ENCODE measurements around the gene ADAM10. TPM values are rescaled to one million over a fixed set of nuclear protein-coding genes. Genes with fewer than 3 reads are reported as not detected.

The ADAM10 gene
- total and polyA plus RNA-seq, 2 of the 8 experiments (the other 6 are each of a cell fraction or from before 2014, with no cell fraction given), result 46.5 to 163 TPM

- no peak for DNase-seq (ENCODE audit: low read depth in 1 of 2, low spot score in 2 of 2)
- H3K23me2 ChIP-seq (ENCODE audit: low read depth, low read length), result no peaks in the 10 kb centered on the region
- H3K14ac ChIP-seq (ENCODE audit: insufficient read length), result no peak overlapping the region
- H2AFZ ChIP-seq (ENCODE audit: low read length), result no peak overlapping the region
- no peak overlapping the region for H3K18ac ChIP-seq (ENCODE audit: extremely low read depth, low read length)
- no peak overlapping the region for H2BK120ac ChIP-seq (replicated peaks; ENCODE audit: low read depth, low read length)
- no peak overlapping the region for H2BK5ac ChIP-seq (ENCODE audit: low read depth, low read length)
- H3K27me3 ChIP-seq (replicated peaks in 1 of 4; ENCODE audit: control insufficient read depth in 3 of 4, extremely low read depth in 1 of 4, insufficient read depth in 3 of 4, low read length in 3 of 4), result no peaks in the 10 kb centered on the region; a peak in 1 of 7 replicates
- peaks cover 0 to 12% (median 1%) of the 10 kb centered on the region in 4 experiments; a peak in 4 of 7 replicates for H3K4me1 ChIP-seq (replicated peaks in 1 of 4; ENCODE audit: control insufficient read depth in 3 of 4, insufficient read depth in 4 of 4, low read length in 3 of 4)
- no peak for FAIRE-seq
- H3K79me2 ChIP-seq (ENCODE audit: control insufficient read depth in 1 of 2, insufficient read depth in 2 of 2, low read length in 2 of 2), result peaks cover 6 to 96% of the 10 kb centered on the region in 2 experiments
- no peak overlapping the region for H4K91ac ChIP-seq (replicated peaks; ENCODE audit: insufficient read length, low read length)
- H3K27ac ChIP-seq (ENCODE audit: low read depth, low read length), result no peak overlapping the region
- POLR2A ChIA-PET (ENCODE audit: partially characterized antibody), result no interaction called here
- H2BK15ac ChIP-seq (ENCODE audit: low read length), result no peak overlapping the region
- H3K56ac ChIP-seq (replicated peaks; ENCODE audit: insufficient read length, low read depth, low read length), result no peak overlapping the region
- H3K4me3 ChIP-seq (ENCODE audit: extremely low read depth in 1 of 4, insufficient read depth in 2 of 4, low read depth in 3 of 4, low read length in 4 of 4), result no peak overlapping the region
- peaks cover 4% of the 10 kb centered on the region; the same call in 1 of the 2 replicates for H3K79me1 ChIP-seq (ENCODE audit: low read depth, low read length)
- no peak overlapping the region for H2BK12ac ChIP-seq (ENCODE audit: low read depth, low read length)
- no peak overlapping the region for H4K8ac ChIP-seq (ENCODE audit: extremely low read depth, insufficient read depth, low read length)
- no peaks in the 10 kb centered on the region for H3K9me3 ChIP-seq (ENCODE audit: insufficient read depth in 2 of 2, low read depth in 1 of 2, low read length in 1 of 2)
- no peaks in the 10 kb centered on the region for H3K36me3 ChIP-seq (ENCODE audit: control insufficient read depth in 2 of 4, insufficient read depth in 4 of 4, low read length in 3 of 4)
- WGBS, 2 experiments (ENCODE audit: extremely low coverage in 1 of 2, insufficient coverage in 1 of 2, insufficient read length in 1 of 2, insufficient replicate concordance in 2 of 2, low coverage in 1 of 2, low lambda C conversion rate in 2 of 2, missing lambda C conversion rate in 1 of 2), result 93% methylated on average over 2 of the region's 2 CpGs; no CpG with 5 or more reads in 1 of the 2 experiments
- H3K9ac ChIP-seq (replicated peaks in 1 of 4; ENCODE audit: extremely low read depth in 1 of 4, low read depth in 3 of 4, low read length in 3 of 4), result no peak overlapping the region
- no peak overlapping the region for H3K4me2 ChIP-seq (ENCODE audit: insufficient read depth in 1 of 2, low read depth in 2 of 2, low read length in 2 of 2)
- CTCF ChIA-PET (ENCODE audit: partially characterized antibody), result no interaction called here
- H4K5ac ChIP-seq (ENCODE audit: insufficient read length, low read depth, low read length), result no peak overlapping the region
- no peak overlapping the region for H2AK5ac ChIP-seq (ENCODE audit: low read depth, low read length)
- no peak overlapping the region for H3K4ac ChIP-seq (replicated peaks; ENCODE audit: insufficient read length, low read depth, low read length)
- H3K23ac ChIP-seq (ENCODE audit: insufficient read length), result no peak overlapping the region
- H2BK20ac ChIP-seq (ENCODE audit: low read length), result no peak overlapping the region
- peaks cover 0 to 14% of the 10 kb centered on the region in 2 experiments for H4K20me1 ChIP-seq (replicated peaks in 1 of 2; ENCODE audit: control insufficient read depth in 1 of 2, insufficient read depth in 2 of 2, low read length in 2 of 2)
- no peak for TF ChIP-seq HDAC2 (IDR thresholded peaks at IDR 0.05; ENCODE audit: borderline replicate concordance in 1 of 2, low read depth in 2 of 2, low read length in 2 of 2)
- TF ChIP-seq CHD2 (IDR thresholded peaks at IDR 0.05; ENCODE audit: low read length), result no peak
- no peak for TF ChIP-seq YY1 (IDR thresholded peaks at IDR 0.05; ENCODE audit: low read depth, low read length)
- TF ChIP-seq KDM1A (IDR thresholded peaks at IDR 0.05; ENCODE audit: borderline replicate concordance, low read length), result no peak
- no peak for TF ChIP-seq HDAC6 (IDR thresholded peaks at IDR 0.05; ENCODE audit: low read depth, low read length)
- no peak for TF ChIP-seq TAF7 (optimal IDR thresholded peaks at IDR 0.05; ENCODE audit: borderline replicate concordance, low read depth, low read length)
- TF ChIP-seq CREB1 (IDR thresholded peaks at IDR 0.05), result no peak
- TF ChIP-seq CBX5 (IDR thresholded peaks at IDR 0.05; ENCODE audit: low read depth, low read length), result no peak
- TF ChIP-seq CTCF (IDR thresholded peaks at IDR 0.05; ENCODE audit: control extremely low read depth in 1 of 3, insufficient read depth in 1 of 3, low read depth in 1 of 3, low read length in 3 of 3), result no peak
- TF ChIP-seq CBX8 (IDR thresholded peaks at IDR 0.05; ENCODE audit: borderline replicate concordance, low read depth, low read length), result no peak
These were observed 50.4 kb downstream of the ADAM10 start for GRCh38 chr15:58698887-58699641.

All from H1 (cell line).